ENCODE measurements around the gene RNPEPL1.
"Not testable (repeated sequence)": the region's sequence is repeated elsewhere in the genome, so short reads cannot be mapped to it uniquely, and the experiment has no call there.

The RNPEPL1 gene

GRCh38 chr2:240615820-240616547 is 47.7 kb downstream of the RNPEPL1 start:
- no peak for DNase-seq (ENCODE audit: low read depth)
- TF ChIP-seq CTCF (IDR thresholded peaks at IDR 0.05; ENCODE audit: control insufficient read depth, insufficient read depth, low read depth, low read length, missing control alignments): no peak
- no peak overlapping the region for H3K4me3 ChIP-seq (ENCODE audit: control insufficient read depth, low read depth, low read length)

GRCh38 chr2:240616860-240617666 is 48.8 kb downstream of the RNPEPL1 start:
- DNase-seq (ENCODE audit: low read depth); H3K4me3 ChIP-seq (ENCODE audit: control insufficient read depth, low read depth, low read length): not testable (repeated sequence)

- H3K4me3 ChIP-seq (ENCODE audit: control insufficient read depth, low read depth, low read length): no peak overlapping the region
- DNase-seq (ENCODE audit: low read depth): no peak
- no peak for TF ChIP-seq CTCF (IDR thresholded peaks at IDR 0.05; ENCODE audit: control insufficient read depth, insufficient read depth, low read depth, low read length, missing control alignments)
Measured at GRCh38 chr2:240618776-240619175, 50.5 kb downstream of the RNPEPL1 start.

GRCh38 chr2:240619506-240620148 is 51.3 kb downstream of the RNPEPL1 start:
- no peak for TF ChIP-seq CTCF (IDR thresholded peaks at IDR 0.05; ENCODE audit: control insufficient read depth, insufficient read depth, low read depth, low read length, missing control alignments)
- H3K4me3 ChIP-seq (ENCODE audit: control insufficient read depth, low read depth, low read length): no peak overlapping the region
- DNase-seq (ENCODE audit: low read depth): no peak

GRCh38 chr2:240620149-240620731 is 52.0 kb downstream of the RNPEPL1 start:
- no peak for TF ChIP-seq CTCF (IDR thresholded peaks at IDR 0.05; ENCODE audit: control insufficient read depth, insufficient read depth, low read depth, low read length, missing control alignments)
- H3K4me3 ChIP-seq (ENCODE audit: control insufficient read depth, low read depth, low read length): no peak overlapping the region

GRCh38 chr2:240620859-240621258 is 52.6 kb downstream of the RNPEPL1 start:
- no peak for TF ChIP-seq CTCF (IDR thresholded peaks at IDR 0.05; ENCODE audit: control insufficient read depth, insufficient read depth, low read depth, low read length, missing control alignments)
- H3K4me3 ChIP-seq (ENCODE audit: control insufficient read depth, low read depth, low read length): no peak overlapping the region
- DNase-seq (ENCODE audit: low read depth): no peak

More at GRCh38 chr2:240620149-240620731, 52.0 kb downstream of the RNPEPL1 start:
- no peak for DNase-seq (ENCODE audit: low read depth)

All from AG09309 (cell line).